HG02981 (cell line): ENCODE results near the gene CACNA2D3.

Experiments
- ATAC-seq: cut with Tn5 transposase; IDR thresholded peaks from one replicate; pipeline ENCODE4 v1.9.1; 2021; ENCODE audit warnings: mild to moderate bottlenecking, moderate library complexity; ENCODE audit not compliant: unreplicated experiment

CACNA2D3 gene

GRCh38 chr3:54360320-54360719, 238.0 kb downstream of the CACNA2D3 start:
- ATAC-seq: no peak

DNA sequence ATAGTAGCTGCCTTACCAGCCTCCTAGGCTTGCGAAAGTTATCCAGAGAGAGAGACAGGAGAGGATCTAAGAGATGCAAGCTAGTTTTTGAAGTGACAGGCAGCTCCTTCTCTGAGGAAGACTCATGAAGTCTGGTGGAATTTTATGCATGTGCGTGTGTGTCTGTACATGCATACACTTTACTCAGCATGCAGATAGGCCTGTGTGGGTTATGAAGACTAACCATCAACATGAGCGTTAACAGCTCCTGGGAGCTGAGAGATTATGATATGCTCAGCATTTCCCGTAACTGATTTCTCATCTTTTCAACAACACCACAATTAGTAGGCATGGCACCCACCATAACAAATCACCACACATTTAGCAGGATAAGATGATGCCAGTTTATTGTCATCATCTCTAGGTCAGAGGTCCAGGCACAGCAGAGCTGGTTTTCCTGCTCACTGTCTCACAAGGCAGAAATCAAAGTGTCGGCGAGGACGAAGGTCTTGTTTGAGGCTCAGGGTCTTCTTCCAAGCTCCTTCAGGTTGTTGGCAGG, 239.5 kb downstream of the CACNA2D3 start:
- ATAC-seq: no peak

DNA sequence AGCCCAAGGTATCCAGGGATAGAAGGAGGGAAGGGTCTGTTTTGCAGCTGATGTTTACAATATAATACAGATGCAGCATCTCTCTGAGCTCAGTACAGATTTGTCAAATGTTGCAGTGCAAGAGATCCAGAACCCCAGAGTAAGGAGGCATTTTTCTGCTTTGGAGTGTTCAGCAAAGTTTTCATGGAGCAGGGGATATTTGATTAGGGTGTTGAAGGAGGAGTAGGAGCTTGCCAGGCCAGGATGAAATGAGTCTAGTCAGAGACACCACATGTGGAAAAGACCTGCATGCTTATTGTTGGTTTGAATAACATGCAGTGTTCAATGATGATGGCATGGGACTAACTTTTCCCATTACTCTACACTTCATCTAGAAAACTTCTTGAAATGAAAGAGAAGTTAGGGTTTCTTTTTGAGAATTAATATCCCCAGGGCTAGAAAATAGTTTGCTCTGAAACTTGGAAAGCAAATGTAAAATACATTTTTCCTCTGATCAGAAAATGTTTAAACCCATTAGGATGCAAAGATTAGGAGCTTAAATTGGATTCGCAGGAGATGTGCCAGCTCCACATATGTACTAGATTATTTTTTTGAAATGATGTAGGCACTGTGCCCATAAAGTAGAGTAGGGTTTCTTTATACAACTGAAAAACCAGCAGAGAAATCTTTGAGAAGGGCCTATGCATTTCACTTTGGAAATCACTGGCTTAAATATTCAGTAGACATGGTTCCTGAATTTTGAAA, 243.8 kb downstream of the CACNA2D3 start:
- ATAC-seq: no peak

GRCh38 chr3:54366839-54367238, 244.5 kb downstream of the CACNA2D3 start:
- ATAC-seq: no peak

- no peak for ATAC-seq
Observed at GRCh38 chr3:54372232-54372631, 249.9 kb downstream of the CACNA2D3 start.

GRCh38 chr3:54374214-54374852, 252.0 kb downstream of the CACNA2D3 start:
- ATAC-seq: no peak

- no peak for ATAC-seq
Observed at GRCh38 chr3:54376142-54376807, 253.9 kb downstream of the CACNA2D3 start.

- ATAC-seq: no peak
Observed at GRCh38 chr3:54376939-54377578, 254.7 kb downstream of the CACNA2D3 start.

GRCh38 chr3:54378184-54378583, 255.8 kb downstream of the CACNA2D3 start:
- no peak for ATAC-seq

DNA sequence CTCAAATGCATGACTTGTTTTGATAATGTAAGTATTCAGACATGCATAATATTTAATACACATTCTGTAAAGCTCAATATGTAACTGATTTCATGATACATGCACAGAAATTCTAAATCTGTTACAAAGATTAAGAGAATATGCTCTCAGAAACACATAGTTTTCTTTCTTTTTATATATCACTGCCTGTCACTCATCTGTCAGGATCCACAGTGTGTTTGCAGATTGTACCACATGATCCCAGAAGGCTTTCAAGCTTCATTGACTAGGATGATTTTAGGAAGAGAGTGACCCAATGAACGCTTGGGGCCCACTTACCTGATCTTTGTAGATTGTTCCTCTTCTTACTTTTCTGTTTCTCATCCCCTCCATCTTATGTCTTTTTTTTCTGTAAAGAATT, 261.9 kb downstream of the CACNA2D3 start:
- ATAC-seq: no peak

GRCh38 chr3:54390582-54390981, 268.2 kb downstream of the CACNA2D3 start:
- no peak for ATAC-seq

- ATAC-seq: no peak
Observed at GRCh38 chr3:54393150-54393549, 270.8 kb downstream of the CACNA2D3 start.

DNA sequence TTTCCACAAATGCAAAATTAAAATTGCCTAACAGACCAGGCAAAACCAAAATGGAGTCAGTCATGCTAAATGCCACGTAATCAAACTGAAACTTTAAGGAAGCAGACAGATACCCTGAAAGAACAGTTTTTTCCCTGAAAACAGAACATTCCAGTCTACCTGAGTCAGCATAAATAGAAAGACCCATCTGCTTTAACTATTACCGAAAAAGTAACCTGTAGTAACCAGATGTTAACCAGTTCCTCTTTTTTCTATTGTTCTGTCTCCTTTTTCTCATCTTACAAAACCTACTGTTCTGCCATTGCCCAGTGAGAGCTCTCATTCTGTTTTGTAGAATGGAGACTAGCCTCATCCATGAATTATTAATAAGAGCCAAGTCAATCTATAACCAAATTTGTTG, 286.0 kb downstream of the CACNA2D3 start:
- no peak for ATAC-seq

DNA sequence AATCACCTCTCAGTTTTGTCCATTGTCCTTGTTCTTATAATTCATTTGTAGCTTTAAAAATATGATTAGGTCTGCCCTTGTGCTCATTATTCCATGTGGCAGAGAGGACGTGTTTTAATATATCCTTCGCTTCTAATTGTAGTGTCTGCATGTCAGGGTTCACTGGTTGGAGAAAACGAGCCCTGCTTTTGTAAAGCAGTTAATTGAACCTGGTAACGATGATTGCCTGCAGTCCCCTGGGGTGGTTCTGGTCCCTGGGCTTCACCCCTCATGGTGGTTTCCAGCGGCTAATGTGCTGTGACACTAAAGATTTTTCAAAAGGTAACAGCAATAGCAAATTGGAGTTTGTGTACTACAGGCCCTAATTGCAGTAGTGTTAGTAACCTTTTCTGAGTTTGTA, 299.6 kb downstream of the CACNA2D3 start:
- no peak for ATAC-seq

DNA sequence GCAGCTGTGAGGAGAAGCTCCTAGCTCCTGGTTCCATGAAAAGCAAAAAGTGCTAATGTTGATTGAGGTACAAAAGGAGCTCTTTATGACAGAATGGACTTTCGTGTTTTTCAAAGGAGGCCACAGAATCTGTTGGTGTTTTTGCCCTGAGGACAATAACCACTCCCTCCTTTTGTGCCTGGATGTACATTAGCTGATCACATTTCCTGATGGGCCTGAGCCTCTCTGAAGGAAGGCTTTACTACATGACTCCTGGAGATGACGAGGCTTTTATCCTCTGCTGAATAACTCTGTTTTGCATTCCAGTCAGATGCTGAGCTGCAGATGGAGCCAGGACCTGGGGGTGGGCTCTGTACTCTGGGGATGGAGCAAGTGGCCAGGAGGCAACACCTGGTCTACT, 301.9 kb downstream of the CACNA2D3 start:
- ATAC-seq: no peak

GRCh38 chr3:54426381-54426780, 304.0 kb downstream of the CACNA2D3 start:
- ATAC-seq: no peak

DNA sequence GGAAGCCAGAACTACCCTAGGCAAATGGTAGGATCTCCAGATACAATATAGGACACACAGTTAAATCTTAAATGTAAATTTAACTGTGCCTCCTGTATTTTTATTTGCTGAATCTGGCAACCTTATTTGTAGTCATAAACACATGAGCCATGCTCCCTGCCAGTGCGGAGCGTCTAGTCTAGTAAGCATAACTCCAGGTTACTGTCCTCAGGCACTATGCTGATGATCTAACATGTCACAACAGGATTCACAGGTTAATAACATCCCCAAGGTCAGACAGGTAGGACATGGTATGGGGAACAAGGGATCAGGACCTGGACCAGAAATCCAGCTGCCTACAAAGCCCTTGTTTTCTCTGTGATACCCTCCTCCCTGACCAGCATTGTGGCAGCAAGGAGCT, 305.1 kb downstream of the CACNA2D3 start:
- ATAC-seq: no peak

- ATAC-seq: no peak
Observed at GRCh38 chr3:54427941-54428871, 305.9 kb downstream of the CACNA2D3 start.

GRCh38 chr3:54432975-54433374, 310.6 kb downstream of the CACNA2D3 start:
- no peak for ATAC-seq

DNA sequence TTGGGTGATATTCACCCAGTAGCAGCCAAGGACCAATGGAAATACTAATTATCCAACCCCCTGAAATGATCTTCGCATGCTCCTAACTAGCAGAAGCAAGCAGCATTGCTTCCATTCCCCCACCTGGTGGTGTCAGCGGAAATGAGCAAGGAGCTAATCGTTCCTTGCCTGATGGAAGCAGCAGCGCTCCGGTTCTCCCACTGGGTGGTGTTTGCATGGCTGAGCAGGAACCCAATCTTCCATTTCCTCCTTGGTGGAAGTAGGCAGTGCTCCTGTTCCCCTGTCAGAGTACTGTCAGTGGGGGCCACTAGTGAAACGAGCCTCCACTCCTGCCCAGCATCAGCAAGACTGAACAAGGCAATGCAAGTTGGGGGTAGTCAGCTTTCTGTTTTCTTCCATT, 311.5 kb downstream of the CACNA2D3 start:
- ATAC-seq: no peak
